Glutamatergic neuron (in vitro differentiated cells): ENCODE data around the gene PGBD1. TPM values are rescaled to one million over a fixed set of nuclear protein-coding genes. Genes with fewer than 3 reads are reported as not detected.

Source experiments
- DNase-seq: peaks from one replicate; pipeline ENCODE4 v3.0.0; 2022
- H3K27ac Mint-ChIP-seq: one replicate; pipeline ENCODE4 v1.8.0; 2020; ENCODE audit warnings: mild to moderate bottlenecking, mixed read lengths, inconsistent platforms; ENCODE audit not compliant: unreplicated experiment
- H3K27me3 Mint-ChIP-seq: one replicate; pipeline ENCODE4 v1.8.0; 2020; ENCODE audit warnings: mild to moderate bottlenecking, moderate library complexity, mixed read lengths, inconsistent platforms; ENCODE audit not compliant: unreplicated experiment
- H3K36me3 Mint-ChIP-seq: one replicate; pipeline ENCODE4 v1.8.0; 2020; ENCODE audit warnings: mild to moderate bottlenecking, mixed read lengths, inconsistent platforms; ENCODE audit not compliant: unreplicated experiment
- H3K4me1 Mint-ChIP-seq: one replicate; pipeline ENCODE4 v1.8.0; 2020; ENCODE audit warnings: mild to moderate bottlenecking, low read depth, mixed read lengths, inconsistent platforms; ENCODE audit not compliant: unreplicated experiment
- H3K4me3 Mint-ChIP-seq: one replicate; pipeline ENCODE4 v1.8.0; 2020; ENCODE audit warnings: mild to moderate bottlenecking, mixed read lengths, inconsistent platforms; ENCODE audit not compliant: unreplicated experiment
- H3K9me3 Mint-ChIP-seq: one replicate; pipeline ENCODE4 v1.8.0; 2020; ENCODE audit warnings: mild to moderate bottlenecking, moderate library complexity, mixed read lengths, inconsistent platforms; ENCODE audit not compliant: unreplicated experiment
- CTCF ChIP-seq: fragments of 200-600 bp; sonication (generic); IDR thresholded peaks from one replicate; pipeline ENCODE4 v1.5.0; 2021; ENCODE audit not compliant: partially characterized antibody, unreplicated experiment
- total RNA-seq: library from RNA; stranded (reverse); fragmentation: NEBNext Ultra II Directional; extraction: Animal tissue kit (Norgen Biotek cat#: 25700); gene quantifications from one replicate; pipeline ENCODE4 v1.2.1, GENCODE V29; 2021; ENCODE audit not compliant: unreplicated experiment

The PGBD1 gene
- total RNA-seq, 1 donor from 2014 or later: 18.1 TPM

- H3K27me3 Mint-ChIP-seq: no peaks in the 10 kb centered on the region
- TF ChIP-seq CTCF: no peak
- no peak within 1 kb of the TSS for H3K27ac Mint-ChIP-seq
- H3K9me3 Mint-ChIP-seq: no peaks in the 10 kb centered on the region
- DNase-seq: no peak
- peak within 1 kb of the TSS; percentile 50 for H3K4me3 Mint-ChIP-seq
- no peaks in the 10 kb centered on the region for H3K4me1 Mint-ChIP-seq
- no peaks in the 10 kb centered on the region for H3K36me3 Mint-ChIP-seq
These were observed 22.2 kb upstream of the PGBD1 start, which contains the start of gene NKAPL for GRCh38 chr6:28258877-28259777. NKAPL (plus strand) TSS chr6:28259297; CDS start chr6:28259372, 75 bp downstream.

- Mint-ChIP-seq H3K36me3 (no peaks in the 10 kb centered on the region), H3K9me3 (no peaks in the 10 kb centered on the region), H3K4me1 (no peaks in the 10 kb centered on the region), H3K27me3 (peaks cover 2% of the 10 kb centered on the region), H3K27ac (no peak overlapping the region), H3K4me3 (no peak overlapping the region)
- no peak for TF ChIP-seq CTCF
- DNase-seq: no peak
These were observed 17.4 kb upstream of the PGBD1 start for GRCh38 chr6:28263922-28264321.

GRCh38 chr6:28264834-28265401, 16.5 kb upstream of the PGBD1 start:
- Mint-ChIP-seq H3K4me3 (no peak overlapping the region), H3K27ac (no peak overlapping the region), H3K4me1 (no peaks in the 10 kb centered on the region), H3K27me3 (peaks cover 2% of the 10 kb centered on the region), H3K36me3 (no peaks in the 10 kb centered on the region), H3K9me3 (no peaks in the 10 kb centered on the region)
- TF ChIP-seq CTCF: no peak
- no peak for DNase-seq

GRCh38 chr6:28266563-28266961, 14.8 kb upstream of the PGBD1 start:
- DNase-seq: no peak
- H3K27me3 Mint-ChIP-seq: peaks cover 6% of the 10 kb centered on the region
- no peaks in the 10 kb centered on the region for H3K36me3 Mint-ChIP-seq
- H3K27ac Mint-ChIP-seq: no peak overlapping the region
- peaks cover 8% of the 10 kb centered on the region for H3K4me1 Mint-ChIP-seq
- TF ChIP-seq CTCF: no peak
- H3K9me3 Mint-ChIP-seq: peaks cover 3% of the 10 kb centered on the region
- no peak overlapping the region for H3K4me3 Mint-ChIP-seq
